DMS153 treated with DMSO at 0.1 percent for 48 hours (cell line): Measurements from ENCODE around the gene C11orf24.
A peak's percentile ranks its signal among the peaks of the same experiment; 100 is the strongest.

ENCODE experiments used
- DNase-seq: peaks from one replicate; lab custom pipeline; 2025; ENCODE audit not compliant: unreplicated experiment; lab: John Stamatoyannopoulos, UW

The C11orf24 gene

GRCh38 chr11:68271781-68272608 lies at the start of gene C11orf24:
C11orf24 (minus strand) TSS chr11:68271973; CDS start chr11:68263767, 8,206 bp downstream.
- DNase-seq: peak; percentile 86

GRCh38 chr11:68317147-68317785 lies 45.5 kb upstream of the C11orf24 start:
- DNase-seq: no peak

GRCh38 chr11:68315171-68315920 lies 43.6 kb upstream of the C11orf24 start:
- DNase-seq: no peak

GRCh38 chr11:68314203-68315170 lies 42.7 kb upstream of the C11orf24 start:
- no peak for DNase-seq

- DNase-seq: no peak
Measured at GRCh38 chr11:68313574-68314202, 41.9 kb upstream of the C11orf24 start.

- DNase-seq: no peak
Measured at GRCh38 chr11:68312780-68313573, 41.2 kb upstream of the C11orf24 start.

- no peak for DNase-seq
Measured at GRCh38 chr11:68312117-68312779, 40.5 kb upstream of the C11orf24 start, which contains the start of gene LRP5. LRP5 (plus strand) TSS chr11:68312591; CDS start chr11:68312715, 124 bp downstream.

DNA sequence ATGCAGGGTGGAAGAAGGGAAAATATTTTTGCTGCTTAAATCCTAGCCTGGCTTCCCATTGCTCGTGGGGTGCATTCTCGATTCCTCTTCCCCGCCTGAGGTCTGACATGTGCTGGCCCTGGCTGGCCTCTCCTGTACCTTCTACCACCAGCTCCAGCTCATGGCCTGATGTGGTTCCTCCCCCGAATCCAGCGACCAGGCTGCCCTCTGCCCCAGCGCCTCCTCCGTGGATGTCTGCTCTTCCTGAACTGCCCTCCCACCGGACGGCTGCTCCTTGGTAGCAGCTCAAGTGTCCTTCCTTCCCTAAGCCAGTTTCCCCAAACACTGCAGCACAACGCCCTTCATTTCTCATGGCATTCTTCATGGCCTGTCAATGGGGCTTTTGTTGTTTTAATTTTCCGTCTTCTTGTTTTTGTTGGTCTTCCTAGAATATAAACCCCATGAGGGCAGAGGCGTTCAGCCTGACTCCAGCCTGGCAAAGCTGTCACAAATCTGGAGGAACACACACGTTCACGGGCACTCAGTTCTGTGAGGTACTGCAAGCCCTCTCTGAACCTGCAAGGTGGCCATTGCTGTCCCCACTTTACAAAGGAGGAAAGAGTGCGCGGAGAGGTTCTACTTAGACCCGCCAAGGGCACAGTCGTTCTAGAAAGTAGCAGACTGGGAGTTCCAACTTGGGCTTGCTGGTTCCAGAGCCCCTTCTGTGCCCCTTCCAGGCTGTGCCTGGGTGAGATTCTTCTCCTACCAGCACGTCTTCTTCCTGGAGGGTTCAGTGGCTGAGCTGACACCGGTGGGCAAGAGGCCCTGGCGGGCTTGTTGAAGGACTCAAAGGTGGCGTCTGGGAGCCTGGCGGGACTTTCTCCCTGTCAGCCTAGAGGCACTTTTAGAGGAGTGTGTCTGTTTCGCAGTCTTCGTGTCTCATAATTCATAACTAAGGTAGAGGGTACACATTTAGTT lies 39.7 kb upstream of the C11orf24 start:
- no peak for DNase-seq

DNA sequence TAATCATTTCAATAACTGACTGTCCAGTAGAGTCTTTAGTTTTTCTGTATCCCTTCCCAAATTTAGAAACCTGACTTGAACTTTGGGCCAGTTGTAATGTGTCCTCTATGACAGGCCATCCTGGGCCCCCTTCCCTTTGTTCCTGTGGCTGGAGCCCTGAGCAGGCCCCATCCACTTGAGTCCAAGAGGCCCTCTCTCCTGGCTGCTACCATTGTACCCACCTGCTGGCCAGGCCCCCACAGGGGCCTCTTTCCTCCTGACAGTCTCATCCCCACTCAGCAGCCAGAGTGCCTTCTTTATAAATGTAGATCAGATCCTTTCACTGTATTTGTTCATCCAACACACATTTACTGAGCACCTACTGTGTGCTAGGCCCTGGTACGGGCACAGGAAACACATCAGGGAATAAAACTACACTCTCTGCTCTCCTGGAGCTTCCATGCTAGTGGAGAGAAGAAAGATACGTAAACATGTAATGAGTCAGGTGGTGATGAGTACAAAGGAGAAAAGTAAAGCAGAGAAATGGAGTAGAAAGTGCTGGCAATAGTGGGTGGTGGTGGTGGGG lies 37.9 kb upstream of the C11orf24 start:
- no peak for DNase-seq

DNA sequence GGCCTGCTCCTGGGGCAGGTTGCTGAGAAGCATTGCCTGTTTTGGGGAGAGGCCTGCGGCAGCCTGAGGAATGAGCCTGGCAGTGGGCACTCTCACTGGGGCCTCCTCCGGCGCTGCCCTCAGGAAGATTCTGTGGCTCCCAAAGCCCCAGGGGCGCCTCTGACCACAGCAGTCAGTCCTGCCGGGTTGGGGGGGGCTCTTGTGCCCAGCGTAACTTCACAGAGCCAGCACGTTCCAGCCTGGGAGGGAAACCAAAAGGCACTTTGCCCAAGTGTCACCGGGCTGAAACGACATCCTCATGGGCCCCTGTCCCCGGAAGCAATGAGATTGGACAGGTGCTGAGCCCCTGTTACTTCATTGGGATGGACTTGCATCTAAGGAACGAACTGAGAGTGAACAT lies 36.3 kb upstream of the C11orf24 start:
- DNase-seq: no peak

GRCh38 chr11:68306636-68307035 lies 34.9 kb upstream of the C11orf24 start:
- DNase-seq: no peak

DNA sequence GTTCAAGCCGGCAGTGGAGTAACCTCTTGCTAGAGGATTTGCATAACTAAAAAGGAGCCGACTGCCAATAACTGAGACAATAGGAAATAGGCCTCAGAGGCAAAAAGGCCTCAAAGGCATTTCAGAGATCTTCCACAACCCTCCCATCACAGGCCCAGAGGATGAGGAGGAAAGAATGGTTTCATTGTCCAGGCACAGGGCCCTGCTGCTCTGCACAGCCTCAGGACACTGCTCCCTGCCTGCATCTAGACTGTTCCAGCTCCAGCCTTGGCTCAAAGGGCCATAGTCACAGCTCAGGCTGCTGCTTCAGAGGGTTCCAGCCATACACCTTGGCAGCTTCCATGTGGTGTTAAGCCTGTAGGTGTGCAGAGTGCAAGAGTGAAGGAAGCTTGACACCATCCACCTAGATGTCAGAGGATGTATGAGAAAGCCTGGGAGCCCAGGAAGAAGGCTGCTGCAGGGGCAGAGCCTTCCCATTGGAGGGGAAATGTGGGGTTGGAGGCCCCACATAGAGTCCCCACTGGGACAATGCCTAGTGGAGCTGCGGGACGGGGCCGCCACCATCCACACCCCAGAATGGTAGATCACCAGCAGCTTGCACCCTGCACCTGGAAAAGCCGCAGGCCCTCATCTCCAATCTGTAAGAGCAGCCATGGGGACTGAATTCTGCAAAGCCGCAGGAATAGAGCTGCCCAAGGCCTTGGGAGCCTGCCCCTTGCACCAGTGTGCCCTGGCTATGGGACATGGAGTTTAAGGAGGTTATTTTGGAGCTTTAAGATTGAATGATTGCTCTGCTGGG lies 32.4 kb upstream of the C11orf24 start:
- no peak for DNase-seq

DNA sequence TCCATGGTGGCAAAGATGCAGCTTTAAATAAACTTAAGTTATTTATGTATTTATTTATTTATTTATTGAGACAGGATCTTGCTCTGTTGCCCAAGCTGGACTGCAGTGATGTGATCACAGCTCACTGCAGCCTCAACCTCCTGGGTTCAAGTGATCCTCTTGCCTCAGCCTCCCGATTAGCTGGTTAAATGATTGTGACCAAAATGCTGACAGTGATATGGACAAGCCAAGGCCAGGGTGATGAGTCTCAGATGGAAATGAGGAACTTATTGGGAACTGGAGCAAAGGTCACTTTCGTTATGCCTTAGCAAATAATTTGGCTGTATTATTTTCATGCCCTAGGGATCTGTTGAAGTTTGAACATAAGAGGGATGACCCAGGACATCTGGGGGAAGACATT lies 31.3 kb upstream of the C11orf24 start:
- DNase-seq: no peak

DNA sequence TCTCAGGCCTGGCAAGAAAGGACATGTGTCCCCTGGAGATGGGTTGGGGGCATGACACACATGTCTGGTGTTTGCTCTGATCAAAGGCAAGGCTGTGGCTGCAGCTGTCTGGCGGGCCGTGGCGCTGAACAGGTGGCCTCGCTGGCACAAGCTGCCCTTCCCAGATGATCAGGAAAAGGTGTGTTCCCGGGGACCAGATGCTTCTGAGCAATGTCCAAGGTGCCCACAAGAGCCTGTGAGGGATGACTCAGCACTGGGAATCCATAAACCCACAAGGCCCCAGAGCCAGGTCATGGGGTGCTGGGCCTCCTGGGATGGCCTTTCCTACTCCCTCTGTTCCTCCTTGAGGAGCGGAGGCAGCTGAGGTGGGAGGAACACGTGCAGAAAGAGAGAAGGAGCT lies 30.9 kb upstream of the C11orf24 start:
- no peak for DNase-seq

GRCh38 chr11:68302256-68302655 lies 30.5 kb upstream of the C11orf24 start:
- no peak for DNase-seq

DNA sequence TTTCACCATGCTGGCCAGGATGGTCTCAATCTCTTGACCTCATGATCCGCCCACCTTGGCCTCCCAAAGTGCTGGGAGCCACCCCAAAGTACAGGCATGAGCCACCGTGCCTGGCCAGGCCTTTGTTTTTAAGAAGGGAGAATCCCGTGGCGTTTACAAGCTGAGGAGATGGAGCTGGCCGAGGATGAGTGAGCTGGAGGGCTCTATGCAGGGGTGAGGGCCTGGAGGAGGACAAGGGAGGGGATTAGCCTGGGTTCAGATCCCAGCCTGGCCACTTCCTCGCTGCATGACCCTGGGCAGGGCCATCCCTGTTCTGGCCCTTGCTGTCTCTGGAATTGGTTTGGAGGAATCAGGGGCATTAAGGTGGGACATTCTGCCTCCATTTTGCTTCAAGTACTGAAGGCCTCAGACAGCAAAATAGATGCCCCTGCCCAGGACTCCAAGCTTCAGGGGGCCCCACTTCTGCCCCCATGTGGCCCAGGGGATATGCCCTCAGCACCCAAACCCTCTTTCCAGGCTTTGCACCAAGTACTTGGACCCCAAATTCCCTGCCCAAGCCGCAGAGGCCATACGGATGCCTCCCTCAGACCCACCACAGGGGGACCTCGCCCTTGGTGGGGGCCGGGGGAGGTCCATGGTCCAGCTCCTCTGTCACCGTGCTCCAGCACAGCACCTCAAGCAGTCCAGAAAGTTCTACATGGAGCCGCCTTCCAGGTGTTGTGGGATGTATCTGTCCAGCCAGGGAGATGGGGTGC lies 28.5 kb upstream of the C11orf24 start:
- no peak for DNase-seq
